Measurements from ENCODE around the gene ERMN.

ERMN gene

DNA sequence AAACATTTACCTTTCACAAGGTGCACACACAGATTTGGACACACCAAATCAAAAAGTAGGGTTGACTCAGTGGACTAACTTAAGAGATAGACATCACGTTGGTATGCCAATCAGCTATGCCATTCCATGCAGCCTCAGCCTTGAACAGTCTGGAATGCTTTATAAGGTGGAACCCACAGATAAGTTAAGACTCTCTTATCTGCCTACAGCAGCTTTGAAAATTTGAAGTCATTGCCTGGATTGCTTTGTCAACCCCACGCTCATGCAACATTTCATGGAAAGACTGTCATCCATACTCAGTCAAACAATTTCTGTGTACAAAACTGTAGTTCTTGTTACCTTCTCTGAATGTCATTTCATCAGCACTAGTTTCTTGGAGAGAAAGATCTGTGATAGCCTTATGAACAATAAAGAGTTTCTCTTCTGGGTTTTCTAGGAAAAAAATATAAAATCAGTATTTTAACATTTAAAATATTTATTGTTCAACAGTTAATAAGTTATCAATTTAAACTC, 1.2 kb downstream of the ERMN start:
- ATAC-seq (ENCODE audit: insufficient read depth, low read depth) (no peak), DNase-seq (no peak)
- Histone ChIP-seq H2AFZ (ENCODE audit: low read depth, low read length) (no peak overlapping the region), H4K20me1 (ENCODE audit: insufficient read depth, low read length) (no peaks in the 10 kb centered on the region), H3K4me3 (ENCODE audit: low read depth in 1 of 2, low read length in 2 of 2) (no peak overlapping the region), H3K4me2 (ENCODE audit: insufficient read depth, low read length) (no peak overlapping the region), H3K9me3 (ENCODE audit: insufficient read depth, low read length, severe bottlenecking) (no peaks in the 10 kb centered on the region), H3K27me3 (ENCODE audit: insufficient read depth, low read length, poor library complexity) (no peaks in the 10 kb centered on the region), H3K36me3 (ENCODE audit: insufficient read depth, low read length) (no peaks in the 10 kb centered on the region), H3K9ac (ENCODE audit: low read depth, low read length) (no peak overlapping the region), H3K27ac (ENCODE audit: low read length) (no peak overlapping the region), H3K79me2 (ENCODE audit: insufficient read depth, low read length) (no peaks in the 10 kb centered on the region), H3K4me1 (ENCODE audit: insufficient read depth, low read length) (no peaks in the 10 kb centered on the region)
- TF ChIP-seq, protein P1, sequence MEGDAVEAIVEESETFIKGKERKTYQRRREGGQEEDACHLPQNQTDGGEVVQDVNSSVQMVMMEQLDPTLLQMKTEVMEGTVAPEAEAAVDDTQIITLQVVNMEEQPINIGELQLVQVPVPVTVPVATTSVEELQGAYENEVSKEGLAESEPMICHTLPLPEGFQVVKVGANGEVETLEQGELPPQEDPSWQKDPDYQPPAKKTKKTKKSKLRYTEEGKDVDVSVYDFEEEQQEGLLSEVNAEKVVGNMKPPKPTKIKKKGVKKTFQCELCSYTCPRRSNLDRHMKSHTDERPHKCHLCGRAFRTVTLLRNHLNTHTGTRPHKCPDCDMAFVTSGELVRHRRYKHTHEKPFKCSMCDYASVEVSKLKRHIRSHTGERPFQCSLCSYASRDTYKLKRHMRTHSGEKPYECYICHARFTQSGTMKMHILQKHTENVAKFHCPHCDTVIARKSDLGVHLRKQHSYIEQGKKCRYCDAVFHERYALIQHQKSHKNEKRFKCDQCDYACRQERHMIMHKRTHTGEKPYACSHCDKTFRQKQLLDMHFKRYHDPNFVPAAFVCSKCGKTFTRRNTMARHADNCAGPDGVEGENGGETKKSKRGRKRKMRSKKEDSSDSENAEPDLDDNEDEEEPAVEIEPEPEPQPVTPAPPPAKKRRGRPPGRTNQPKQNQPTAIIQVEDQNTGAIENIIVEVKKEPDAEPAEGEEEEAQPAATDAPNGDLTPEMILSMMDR (IDR thresholded peaks at IDR 0.05; ENCODE audit: borderline replicate concordance, extremely low read depth, low read length, poor library complexity, severe bottlenecking) = no peak
- no peak for TF ChIP-seq EZH2 (IDR thresholded peaks at IDR 0.05; ENCODE audit: borderline replicate concordance, low read depth, low read length, severe bottlenecking)

DNA sequence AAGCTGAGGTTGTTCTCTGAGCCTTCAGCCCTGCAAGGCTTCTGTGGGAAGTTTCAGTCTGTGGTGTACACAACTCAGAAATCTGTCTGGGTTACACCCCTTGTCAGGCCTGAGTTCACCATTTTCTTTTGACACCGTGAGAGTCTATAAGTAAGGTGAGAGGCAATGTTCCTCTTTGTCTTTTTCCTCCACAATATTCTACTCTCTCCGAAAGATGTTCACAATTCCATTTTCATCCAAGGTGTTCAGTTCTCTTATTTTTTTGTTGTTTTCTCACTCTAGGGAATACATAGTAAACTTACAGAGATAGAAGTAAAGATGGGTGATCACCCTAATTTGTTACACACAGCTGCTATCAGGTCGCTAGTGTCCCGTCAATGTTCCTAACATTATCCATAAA, 3.2 kb downstream of the ERMN start:
- ATAC-seq (ENCODE audit: insufficient read depth, low read depth) (no peak), DNase-seq (no peak)
- no peaks in the 10 kb centered on the region for H4K20me1 ChIP-seq (ENCODE audit: insufficient read depth, low read length)
- TF ChIP-seq, protein P1 (IDR thresholded peaks at IDR 0.05; ENCODE audit: borderline replicate concordance, extremely low read depth, low read length, poor library complexity, severe bottlenecking) = no peak
- no peak for TF ChIP-seq EZH2 (IDR thresholded peaks at IDR 0.05; ENCODE audit: borderline replicate concordance, low read depth, low read length, severe bottlenecking)
- H3K4me3 ChIP-seq (ENCODE audit: low read depth in 1 of 2, low read length in 2 of 2) = no peak overlapping the region
- no peak overlapping the region for H3K27ac ChIP-seq (ENCODE audit: low read length)
- no peaks in the 10 kb centered on the region for H3K4me1 ChIP-seq (ENCODE audit: insufficient read depth, low read length)
- H3K36me3 ChIP-seq (ENCODE audit: insufficient read depth, low read length) = no peaks in the 10 kb centered on the region
- no peak overlapping the region for H3K9ac ChIP-seq (ENCODE audit: low read depth, low read length)
- H3K4me2 ChIP-seq (ENCODE audit: insufficient read depth, low read length) = no peak overlapping the region
- H2AFZ ChIP-seq (ENCODE audit: low read depth, low read length) = no peak overlapping the region
- no peaks in the 10 kb centered on the region for H3K79me2 ChIP-seq (ENCODE audit: insufficient read depth, low read length)
- no peaks in the 10 kb centered on the region for H3K9me3 ChIP-seq (ENCODE audit: insufficient read depth, low read length, severe bottlenecking)
- H3K27me3 ChIP-seq (ENCODE audit: insufficient read depth, low read length, poor library complexity) = no peaks in the 10 kb centered on the region

DNA sequence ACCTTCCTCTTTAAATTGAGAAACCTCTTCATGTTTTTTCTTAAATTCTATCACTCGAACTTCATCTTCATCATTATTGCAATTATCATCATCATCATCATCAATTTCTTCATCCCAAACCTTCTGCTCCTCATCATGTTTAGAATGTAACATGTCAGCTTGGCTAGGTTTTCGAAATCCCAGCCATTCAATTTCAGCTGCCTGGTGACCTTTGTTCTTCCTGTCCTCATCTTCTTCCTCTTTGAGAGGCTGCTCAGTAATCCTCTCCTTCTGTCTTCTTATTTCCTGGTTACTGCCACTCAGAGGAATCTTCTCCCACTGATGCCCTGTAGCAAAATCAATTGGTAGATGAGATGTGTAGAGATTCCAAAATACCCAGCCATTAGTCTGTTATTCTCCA, 4.2 kb downstream of the ERMN start:
- H3K4me3 ChIP-seq (ENCODE audit: low read depth in 1 of 2, low read length in 2 of 2) = no peak overlapping the region
- H3K9me3 ChIP-seq (ENCODE audit: insufficient read depth, low read length, severe bottlenecking) = no peaks in the 10 kb centered on the region
- no peak for DNase-seq
- no peaks in the 10 kb centered on the region for H3K4me1 ChIP-seq (ENCODE audit: insufficient read depth, low read length)
- no peak for ATAC-seq (ENCODE audit: insufficient read depth, low read depth)
- H3K9ac ChIP-seq (ENCODE audit: low read depth, low read length) = no peak overlapping the region
- no peak overlapping the region for H3K27ac ChIP-seq (ENCODE audit: low read length)
- H4K20me1 ChIP-seq (ENCODE audit: insufficient read depth, low read length) = no peaks in the 10 kb centered on the region
- no peaks in the 10 kb centered on the region for H3K36me3 ChIP-seq (ENCODE audit: insufficient read depth, low read length)
- TF ChIP-seq, protein P1 (IDR thresholded peaks at IDR 0.05; ENCODE audit: borderline replicate concordance, extremely low read depth, low read length, poor library complexity, severe bottlenecking) = no peak
- TF ChIP-seq EZH2 (IDR thresholded peaks at IDR 0.05; ENCODE audit: borderline replicate concordance, low read depth, low read length, severe bottlenecking) = no peak
- H3K79me2 ChIP-seq (ENCODE audit: insufficient read depth, low read length) = no peaks in the 10 kb centered on the region
- no peak overlapping the region for H3K4me2 ChIP-seq (ENCODE audit: insufficient read depth, low read length)
- H3K27me3 ChIP-seq (ENCODE audit: insufficient read depth, low read length, poor library complexity) = no peaks in the 10 kb centered on the region
- no peak overlapping the region for H2AFZ ChIP-seq (ENCODE audit: low read depth, low read length)

DNA sequence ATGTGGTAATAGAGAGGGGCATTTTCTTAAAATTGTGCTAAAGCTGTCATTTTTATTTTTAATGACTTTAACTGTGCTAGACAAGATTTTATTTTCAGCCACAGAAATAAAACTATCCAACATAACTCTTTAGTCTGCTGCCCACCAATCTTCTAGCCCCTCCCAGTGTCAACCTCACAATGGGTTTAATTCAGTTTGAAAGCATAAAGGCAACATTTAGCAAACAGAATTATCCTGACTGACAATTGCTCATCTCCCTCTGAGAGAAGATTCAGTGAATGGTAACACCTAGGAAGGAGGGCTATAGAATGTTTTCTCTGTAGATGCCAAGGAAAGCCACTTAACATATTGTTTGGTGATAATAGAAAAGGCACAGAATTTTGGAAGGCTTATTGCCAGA, 5.2 kb downstream of the ERMN start:
- Histone ChIP-seq H3K9ac (ENCODE audit: low read depth, low read length) (no peak overlapping the region), H3K4me1 (ENCODE audit: insufficient read depth, low read length) (no peaks in the 10 kb centered on the region), H3K4me2 (ENCODE audit: insufficient read depth, low read length) (no peak overlapping the region), H3K36me3 (ENCODE audit: insufficient read depth, low read length) (no peaks in the 10 kb centered on the region), H4K20me1 (ENCODE audit: insufficient read depth, low read length) (no peaks in the 10 kb centered on the region), H3K79me2 (ENCODE audit: insufficient read depth, low read length) (no peaks in the 10 kb centered on the region), H3K9me3 (ENCODE audit: insufficient read depth, low read length, severe bottlenecking) (no peaks in the 10 kb centered on the region), H3K4me3 (ENCODE audit: low read depth in 1 of 2, low read length in 2 of 2) (no peak overlapping the region), H2AFZ (ENCODE audit: low read depth, low read length) (no peak overlapping the region), H3K27ac (ENCODE audit: low read length) (no peak overlapping the region), H3K27me3 (ENCODE audit: insufficient read depth, low read length, poor library complexity) (no peaks in the 10 kb centered on the region)
- TF ChIP-seq, protein P1 (IDR thresholded peaks at IDR 0.05; ENCODE audit: borderline replicate concordance, extremely low read depth, low read length, poor library complexity, severe bottlenecking) = no peak
- ATAC-seq (ENCODE audit: insufficient read depth, low read depth) (no peak), DNase-seq (no peak)
